ENCODE data around the gene CPA1.

Gene CPA1

GRCh38 chr7:130356121-130356875, 24.0 kb upstream of the CPA1 start (continued):
- TF ChIP-seq, protein P1, sequence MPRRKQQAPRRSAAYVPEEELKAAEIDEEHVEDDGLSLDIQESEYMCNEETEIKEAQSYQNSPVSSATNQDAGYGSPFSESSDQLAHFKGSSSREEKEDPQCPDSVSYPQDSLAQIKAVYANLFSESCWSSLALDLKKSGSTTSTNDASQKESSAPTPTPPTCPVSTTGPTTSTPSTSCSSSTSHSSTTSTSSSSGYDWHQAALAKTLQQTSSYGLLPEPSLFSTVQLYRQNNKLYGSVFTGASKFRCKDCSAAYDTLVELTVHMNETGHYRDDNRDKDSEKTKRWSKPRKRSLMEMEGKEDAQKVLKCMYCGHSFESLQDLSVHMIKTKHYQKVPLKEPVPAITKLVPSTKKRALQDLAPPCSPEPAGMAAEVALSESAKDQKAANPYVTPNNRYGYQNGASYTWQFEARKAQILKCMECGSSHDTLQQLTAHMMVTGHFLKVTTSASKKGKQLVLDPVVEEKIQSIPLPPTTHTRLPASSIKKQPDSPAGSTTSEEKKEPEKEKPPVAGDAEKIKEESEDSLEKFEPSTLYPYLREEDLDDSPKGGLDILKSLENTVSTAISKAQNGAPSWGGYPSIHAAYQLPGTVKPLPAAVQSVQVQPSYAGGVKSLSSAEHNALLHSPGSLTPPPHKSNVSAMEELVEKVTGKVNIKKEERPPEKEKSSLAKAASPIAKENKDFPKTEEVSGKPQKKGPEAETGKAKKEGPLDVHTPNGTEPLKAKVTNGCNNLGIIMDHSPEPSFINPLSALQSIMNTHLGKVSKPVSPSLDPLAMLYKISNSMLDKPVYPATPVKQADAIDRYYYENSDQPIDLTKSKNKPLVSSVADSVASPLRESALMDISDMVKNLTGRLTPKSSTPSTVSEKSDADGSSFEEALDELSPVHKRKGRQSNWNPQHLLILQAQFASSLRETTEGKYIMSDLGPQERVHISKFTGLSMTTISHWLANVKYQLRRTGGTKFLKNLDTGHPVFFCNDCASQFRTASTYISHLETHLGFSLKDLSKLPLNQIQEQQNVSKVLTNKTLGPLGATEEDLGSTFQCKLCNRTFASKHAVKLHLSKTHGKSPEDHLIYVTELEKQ (tag by site-specific recombination; IDR thresholded peaks at IDR 0.05; ENCODE audit: borderline replicate concordance) = peak; percentile 87
- peak; percentile 73 for TF ChIP-seq BCL6B (tag by site-specific recombination; IDR thresholded peaks at IDR 0.05)
- peak; percentile 81 for TF ChIP-seq ZNF639 (tag by site-specific recombination; IDR thresholded peaks at IDR 0.05)
- no peak for TF ChIP-seq ZNF555 (tag by site-specific recombination; conservative IDR thresholded peaks at IDR 0.05)
- TF ChIP-seq, protein P2, sequence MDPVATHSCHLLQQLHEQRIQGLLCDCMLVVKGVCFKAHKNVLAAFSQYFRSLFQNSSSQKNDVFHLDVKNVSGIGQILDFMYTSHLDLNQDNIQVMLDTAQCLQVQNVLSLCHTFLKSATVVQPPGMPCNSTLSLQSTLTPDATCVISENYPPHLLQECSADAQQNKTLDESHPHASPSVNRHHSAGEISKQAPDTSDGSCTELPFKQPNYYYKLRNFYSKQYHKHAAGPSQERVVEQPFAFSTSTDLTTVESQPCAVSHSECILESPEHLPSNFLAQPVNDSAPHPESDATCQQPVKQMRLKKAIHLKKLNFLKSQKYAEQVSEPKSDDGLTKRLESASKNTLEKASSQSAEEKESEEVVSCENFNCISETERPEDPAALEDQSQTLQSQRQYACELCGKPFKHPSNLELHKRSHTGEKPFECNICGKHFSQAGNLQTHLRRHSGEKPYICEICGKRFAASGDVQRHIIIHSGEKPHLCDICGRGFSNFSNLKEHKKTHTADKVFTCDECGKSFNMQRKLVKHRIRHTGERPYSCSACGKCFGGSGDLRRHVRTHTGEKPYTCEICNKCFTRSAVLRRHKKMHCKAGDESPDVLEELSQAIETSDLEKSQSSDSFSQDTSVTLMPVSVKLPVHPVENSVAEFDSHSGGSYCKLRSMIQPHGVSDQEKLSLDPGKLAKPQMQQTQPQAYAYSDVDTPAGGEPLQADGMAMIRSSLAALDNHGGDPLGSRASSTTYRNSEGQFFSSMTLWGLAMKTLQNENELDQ (tag by site-specific recombination; IDR thresholded peaks at IDR 0.05; ENCODE audit: low read depth) = no peak
- no peak for TF ChIP-seq ZSCAN16 (tag by site-specific recombination; IDR thresholded peaks at IDR 0.05)
- no peak for TF ChIP-seq RBAK (tag by site-specific recombination; IDR thresholded peaks at IDR 0.05)
- TF ChIP-seq MZF1 (tag by site-specific recombination; IDR thresholded peaks at IDR 0.05; ENCODE audit: borderline replicate concordance) = peak; percentile 51; the same call in 1 of the 2 replicates
- TF ChIP-seq ZNF311 (tag by site-specific recombination; IDR thresholded peaks at IDR 0.05; ENCODE audit: borderline replicate concordance) = no peak
- TF ChIP-seq, protein P3, sequence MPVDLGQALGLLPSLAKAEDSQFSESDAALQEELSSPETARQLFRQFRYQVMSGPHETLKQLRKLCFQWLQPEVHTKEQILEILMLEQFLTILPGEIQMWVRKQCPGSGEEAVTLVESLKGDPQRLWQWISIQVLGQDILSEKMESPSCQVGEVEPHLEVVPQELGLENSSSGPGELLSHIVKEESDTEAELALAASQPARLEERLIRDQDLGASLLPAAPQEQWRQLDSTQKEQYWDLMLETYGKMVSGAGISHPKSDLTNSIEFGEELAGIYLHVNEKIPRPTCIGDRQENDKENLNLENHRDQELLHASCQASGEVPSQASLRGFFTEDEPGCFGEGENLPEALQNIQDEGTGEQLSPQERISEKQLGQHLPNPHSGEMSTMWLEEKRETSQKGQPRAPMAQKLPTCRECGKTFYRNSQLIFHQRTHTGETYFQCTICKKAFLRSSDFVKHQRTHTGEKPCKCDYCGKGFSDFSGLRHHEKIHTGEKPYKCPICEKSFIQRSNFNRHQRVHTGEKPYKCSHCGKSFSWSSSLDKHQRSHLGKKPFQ (tag by site-specific recombination; IDR thresholded peaks at IDR 0.05) = 0 out of 2 replicates have a peak, but pooled peaks have one; percentile 61
- TF ChIP-seq ZNF560 (tag by site-specific recombination; IDR thresholded peaks at IDR 0.05; ENCODE audit: borderline replicate concordance) = no peak
- TF ChIP-seq ZNF785 (tag by site-specific recombination; IDR thresholded peaks at IDR 0.05) = no peak
- no peak for TF ChIP-seq ZNF223 (tag by site-specific recombination; IDR thresholded peaks at IDR 0.05)
- TF ChIP-seq ZNF549 (tag by site-specific recombination; IDR thresholded peaks at IDR 0.05) = no peak
- peak; percentile 35; the same call in 1 of the 2 replicates for TF ChIP-seq ZNF398 (tag by site-specific recombination; IDR thresholded peaks at IDR 0.05)
- TF ChIP-seq ZNF626 (tag by site-specific recombination; IDR thresholded peaks at IDR 0.05) = no peak
- peak; percentile 89; the same call in 1 of the 2 replicates for TF ChIP-seq ZNF24 (tag by site-specific recombination; IDR thresholded peaks at IDR 0.05)
- peak; percentile 87 for TF ChIP-seq MEIS1 (CRISPR knock-in tag; IDR thresholded peaks at IDR 0.05; ENCODE audit: borderline replicate concordance)
- 0 out of 2 replicates have a peak, but pooled peaks have one; percentile 15 for TF ChIP-seq KLF10 (tag by site-specific recombination; IDR thresholded peaks at IDR 0.05)
- TF ChIP-seq ZNF366 (tag by site-specific recombination; conservative IDR thresholded peaks at IDR 0.05) = 0 out of 2 replicates have a peak, but pooled peaks have one; percentile 53
- no peak for TF ChIP-seq ZNF302 (tag by site-specific recombination; IDR thresholded peaks at IDR 0.05; ENCODE audit: low read depth)
- TF ChIP-seq, protein P4, sequence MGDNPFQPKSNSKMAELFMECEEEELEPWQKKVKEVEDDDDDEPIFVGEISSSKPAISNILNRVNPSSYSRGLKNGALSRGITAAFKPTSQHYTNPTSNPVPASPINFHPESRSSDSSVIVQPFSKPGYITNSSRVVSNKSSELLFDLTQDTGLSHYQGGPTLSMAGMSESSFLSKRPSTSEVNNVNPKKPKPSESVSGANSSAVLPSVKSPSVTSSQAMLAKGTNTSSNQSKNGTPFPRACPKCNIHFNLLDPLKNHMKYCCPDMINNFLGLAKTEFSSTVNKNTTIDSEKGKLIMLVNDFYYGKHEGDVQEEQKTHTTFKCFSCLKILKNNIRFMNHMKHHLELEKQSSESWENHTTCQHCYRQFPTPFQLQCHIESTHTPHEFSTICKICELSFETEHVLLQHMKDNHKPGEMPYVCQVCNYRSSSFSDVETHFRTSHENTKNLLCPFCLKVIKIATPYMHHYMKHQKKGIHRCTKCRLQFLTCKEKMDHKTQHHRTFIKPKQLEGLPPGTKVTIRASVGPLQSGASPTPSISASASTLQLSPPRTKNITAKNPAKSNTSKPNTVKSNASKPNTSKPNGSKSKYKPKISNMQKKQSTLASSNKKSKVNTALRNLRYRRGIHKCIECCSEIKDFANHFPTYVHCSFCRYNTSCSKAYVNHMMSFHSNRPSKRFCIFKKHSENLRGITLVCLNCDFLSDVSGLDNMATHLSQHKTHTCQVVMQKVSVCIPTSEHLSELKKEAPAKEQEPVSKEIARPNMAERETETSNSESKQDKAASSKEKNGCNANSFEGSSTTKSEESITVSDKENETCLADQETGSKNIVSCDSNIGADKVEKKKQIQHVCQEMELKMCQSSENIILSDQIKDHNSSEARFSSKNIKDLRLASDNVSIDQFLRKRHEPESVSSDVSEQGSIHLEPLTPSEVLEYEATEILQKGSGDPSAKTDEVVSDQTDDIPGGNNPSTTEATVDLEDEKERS (tag by site-specific recombination; IDR thresholded peaks at IDR 0.05) = no peak
- TF ChIP-seq ZNF677 (tag by site-specific recombination; IDR thresholded peaks at IDR 0.05) = no peak

Measured in HEK293 (cell line).